Fibroblast of peridontal ligament (primary cell): Measurements from ENCODE around the gene FKBP1A.

ENCODE experiments used
- DNase-seq: peaks from one replicate; pipeline ENCODE4 v3.0.0-alpha.2; 2010; ENCODE audit errors: extremely low read depth

The FKBP1A gene

DNA sequence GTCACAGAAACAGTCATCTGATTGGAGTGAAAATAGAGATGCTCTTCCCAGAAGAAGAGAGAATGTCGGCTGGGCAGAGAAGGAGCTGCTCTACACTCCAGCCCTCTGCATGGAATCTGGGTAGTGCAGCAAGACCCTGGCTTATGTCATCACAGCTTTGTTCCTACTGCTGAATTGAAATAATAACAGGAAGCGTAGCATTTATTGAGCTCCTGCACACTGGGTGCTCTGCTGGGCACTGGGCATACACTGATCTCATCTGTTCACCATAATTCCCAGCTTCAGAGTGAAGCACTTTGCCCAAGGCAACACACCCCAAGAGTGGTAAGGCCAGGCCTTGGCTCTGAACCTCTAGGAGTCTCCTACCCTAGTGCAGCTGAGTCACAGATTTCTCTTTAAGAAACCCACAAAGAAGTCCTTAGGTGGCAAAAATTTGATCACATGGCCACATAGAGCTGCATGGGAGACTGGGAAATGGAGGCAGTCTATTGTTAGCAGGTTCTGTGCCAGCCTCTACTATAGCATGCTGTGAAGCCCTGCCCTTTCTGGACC, 60.0 kb downstream of the FKBP1A start:
- no peak for DNase-seq

- no peak for DNase-seq
Measured at GRCh38 chr20:1331801-1332453, 60.9 kb downstream of the FKBP1A start.

DNA sequence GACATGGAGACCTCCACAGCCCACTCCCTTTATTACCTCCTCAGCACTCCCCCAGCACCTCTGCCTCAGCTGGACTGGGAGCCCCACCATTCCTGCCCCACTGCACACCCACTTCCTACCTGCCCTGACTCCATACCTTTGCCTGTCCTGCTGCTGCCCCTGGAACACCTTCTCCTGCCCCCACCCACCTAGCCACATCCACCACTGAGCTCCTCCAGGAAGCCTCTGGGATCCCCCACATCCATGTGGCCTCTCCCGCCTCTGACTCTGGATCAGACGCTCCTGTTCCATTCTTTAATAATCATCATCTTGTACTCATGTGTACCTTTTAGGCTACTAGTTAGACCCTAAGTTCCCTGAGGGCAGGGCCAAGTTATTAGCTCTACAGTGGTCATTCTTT, 61.8 kb downstream of the FKBP1A start:
- no peak for DNase-seq

- DNase-seq: no peak
Measured at GRCh38 chr20:1330075-1330830, 62.6 kb downstream of the FKBP1A start.

DNA sequence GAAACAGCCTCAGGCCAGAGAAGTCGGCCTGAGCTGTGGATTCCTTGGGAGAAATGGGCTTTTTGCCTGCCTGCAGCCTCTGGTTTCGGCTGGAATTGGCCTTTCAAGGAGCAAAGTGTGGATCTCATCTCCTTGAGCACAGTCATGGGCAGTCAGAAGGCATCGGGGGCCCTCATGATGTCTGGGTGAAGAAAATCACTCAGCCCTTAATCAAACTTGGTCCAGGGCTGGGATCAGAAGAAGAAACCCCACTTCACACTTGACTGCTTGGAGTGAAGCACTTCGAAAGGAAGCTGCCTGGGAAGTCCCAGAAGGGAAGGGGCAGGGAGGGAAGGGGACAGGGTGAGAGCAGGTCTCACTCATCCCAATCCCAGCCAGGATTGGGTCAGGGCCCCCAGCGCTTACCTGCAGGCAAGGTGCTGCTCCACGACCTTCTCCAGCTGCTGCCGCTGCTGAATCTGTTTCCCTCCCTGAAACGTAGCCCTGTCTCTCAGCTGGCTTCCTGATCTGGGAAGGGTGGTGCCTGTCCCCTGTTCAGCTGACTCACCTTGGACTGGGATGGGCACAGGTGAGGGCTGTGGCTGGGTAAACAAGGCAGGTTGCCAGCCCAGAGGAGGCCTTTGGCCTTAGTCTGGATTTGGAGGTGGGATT, 64.0 kb downstream of the FKBP1A start, which contains the start of gene SDCBP2:
TSS of gene SDCBP2 (minus strand) at position 460 of the 651 bp plus-strand sequence. CDS start 8,723 bp downstream, outside the sequence.
- DNase-seq: no peak

DNA sequence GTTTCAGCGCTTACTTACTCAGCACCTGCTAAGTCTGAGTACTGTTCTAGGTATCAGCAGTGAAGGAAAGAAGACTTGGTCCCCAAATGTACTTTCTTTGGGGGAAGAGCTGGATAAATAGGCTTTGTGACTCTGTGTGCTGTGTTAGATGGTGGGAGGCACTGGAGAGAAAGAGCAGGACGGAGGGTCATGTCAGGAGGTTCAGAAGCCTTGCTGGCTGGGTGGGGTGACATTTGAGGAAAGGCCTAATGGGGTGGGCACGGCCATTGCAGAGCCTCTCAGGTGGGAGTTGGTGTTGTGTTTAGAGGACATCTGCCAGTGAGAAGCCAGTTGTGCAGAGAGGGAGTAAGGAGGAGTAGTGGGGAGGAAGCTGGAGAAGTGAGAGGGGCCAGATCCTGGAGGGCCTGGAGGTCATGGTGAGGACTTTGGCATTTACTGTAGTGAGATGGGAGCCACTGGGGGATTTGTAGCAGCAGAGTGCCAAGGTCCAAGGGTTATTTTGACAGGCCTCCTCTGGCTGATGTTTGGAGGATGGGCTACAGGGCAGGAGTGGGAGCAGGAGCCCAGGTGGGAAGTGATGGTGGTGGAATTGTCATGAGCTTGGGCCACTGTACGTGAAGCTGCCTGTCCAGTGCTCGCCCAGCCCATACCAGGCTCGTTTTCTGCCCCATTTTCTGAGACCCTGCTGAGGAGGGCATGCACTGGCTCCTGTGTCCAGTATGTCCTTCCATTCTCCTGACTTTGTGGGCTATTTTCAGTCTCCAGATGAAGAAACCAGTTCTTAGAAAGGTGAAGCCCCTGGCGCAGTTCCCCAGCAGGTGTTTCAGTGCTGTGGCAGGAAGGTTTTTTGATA, 64.8 kb downstream of the FKBP1A start:
- DNase-seq: no peak

DNA sequence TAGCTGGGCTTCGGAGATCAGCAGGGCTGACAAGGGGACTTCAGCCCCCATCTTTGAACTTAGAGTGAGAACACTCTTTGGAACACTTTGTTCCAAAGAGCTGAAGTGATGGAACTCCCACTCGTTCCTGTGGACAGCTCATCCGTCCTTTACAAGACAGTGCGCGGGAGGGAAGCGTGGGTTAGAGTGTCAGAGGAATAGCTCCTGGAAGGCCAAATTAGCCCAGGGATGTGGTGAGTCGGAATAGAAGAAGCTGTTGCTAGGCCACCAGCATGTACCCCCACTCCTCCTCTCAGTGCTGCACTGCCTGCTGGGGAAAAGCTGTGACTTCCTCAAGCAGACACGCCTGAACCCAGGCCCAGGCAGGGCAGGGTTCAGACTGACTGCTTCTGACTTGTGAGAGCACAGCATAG, 65.6 kb downstream of the FKBP1A start:
- peak; percentile 34 for DNase-seq

GRCh38 chr20:1326031-1326930, 66.6 kb downstream of the FKBP1A start:
- DNase-seq: peak; percentile 71

- DNase-seq: peak; percentile 96
Measured at GRCh38 chr20:1325173-1326030, 67.5 kb downstream of the FKBP1A start.

DNA sequence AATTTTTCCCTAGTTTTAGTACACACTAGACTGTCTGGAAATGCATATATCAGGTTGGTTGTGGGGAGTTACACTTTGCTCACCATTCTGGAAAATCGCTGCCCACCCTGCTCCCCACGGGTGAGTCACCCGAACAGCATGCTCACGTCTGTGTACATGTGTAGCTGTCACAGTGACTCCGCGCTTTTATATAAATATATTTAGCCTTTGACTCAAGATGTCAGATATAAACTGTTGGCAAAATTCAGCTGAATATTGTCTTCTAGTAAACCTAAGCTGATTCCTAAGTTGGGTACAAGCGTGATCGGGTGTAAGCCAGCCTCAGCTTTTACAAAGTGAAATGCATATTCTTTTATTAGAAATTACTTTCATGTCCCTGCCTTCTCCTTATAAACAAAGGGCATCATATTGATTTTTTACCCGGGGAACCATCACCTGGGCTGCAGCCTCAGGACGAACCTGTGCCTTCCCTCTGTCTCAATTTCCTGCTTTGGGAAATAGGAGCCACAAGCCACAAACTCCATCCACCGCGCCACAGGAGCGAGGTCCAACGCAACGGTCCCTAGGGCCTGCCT, 68.2 kb downstream of the FKBP1A start:
- DNase-seq: peak; percentile 70

- no peak for DNase-seq
Measured at GRCh38 chr20:1323830-1324597, 68.8 kb downstream of the FKBP1A start.

GRCh38 chr20:1323256-1323655, 69.6 kb downstream of the FKBP1A start:
- DNase-seq: peak; percentile 33

- DNase-seq: peak; percentile 95
Measured at GRCh38 chr20:1322511-1323245, 70.2 kb downstream of the FKBP1A start.

DNA sequence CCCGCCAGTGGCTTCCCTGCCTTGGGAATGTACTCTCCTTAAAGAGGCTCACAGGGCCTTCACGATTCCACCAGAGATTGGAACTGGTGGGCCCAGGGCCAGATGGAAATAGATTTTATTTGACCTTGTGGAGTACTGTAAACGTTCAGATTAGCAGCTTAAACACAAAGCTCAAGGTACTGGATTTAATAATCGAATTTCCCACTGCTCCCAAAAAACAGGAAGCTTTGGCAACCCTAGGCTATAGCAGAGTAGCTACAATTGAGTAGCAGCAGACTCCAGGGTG, 71.3 kb downstream of the FKBP1A start:
- DNase-seq: no peak

- no peak for DNase-seq
Measured at GRCh38 chr20:1320902-1321653, 71.8 kb downstream of the FKBP1A start.

DNA sequence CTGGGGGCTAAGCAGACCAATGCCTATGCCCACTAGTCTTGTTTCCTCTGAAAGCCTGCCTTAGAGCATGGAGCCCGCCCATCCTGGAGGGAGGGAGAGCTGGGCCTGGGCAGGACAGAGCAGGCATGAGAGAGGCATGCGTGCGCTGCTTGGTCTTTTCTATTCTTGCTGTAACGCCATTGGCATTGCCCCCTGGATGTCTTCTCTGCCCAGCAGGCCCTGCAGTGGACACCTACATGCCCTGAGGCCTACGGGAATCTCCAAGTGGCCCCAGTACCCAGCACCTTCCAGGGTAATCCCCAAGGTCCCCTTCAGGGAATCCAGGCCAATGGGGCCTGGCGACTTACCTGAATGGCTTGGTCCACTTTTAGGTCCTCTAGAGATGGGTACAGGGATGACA, 72.8 kb downstream of the FKBP1A start:
- no peak for DNase-seq

GRCh38 chr20:1319462-1319861, 73.4 kb downstream of the FKBP1A start:
- no peak for DNase-seq
